HG03280 (cell line): ENCODE measurements around the gene HCFC1.

Experiments used
- ATAC-seq: cut with Tn5 transposase; IDR thresholded peaks from one replicate; pipeline ENCODE4 v1.9.1; 2021; ENCODE audit warnings: mild to moderate bottlenecking, moderate library complexity; ENCODE audit not compliant: unreplicated experiment

The HCFC1 gene

GRCh38 chrX:153971450-153972367, at the start of gene HCFC1:
Gene HCFC1 (minus strand): TSS chrX:153971818. CDS start chrX:153970840, 978 bp downstream.
- peak; percentile 37 for ATAC-seq

DNA sequence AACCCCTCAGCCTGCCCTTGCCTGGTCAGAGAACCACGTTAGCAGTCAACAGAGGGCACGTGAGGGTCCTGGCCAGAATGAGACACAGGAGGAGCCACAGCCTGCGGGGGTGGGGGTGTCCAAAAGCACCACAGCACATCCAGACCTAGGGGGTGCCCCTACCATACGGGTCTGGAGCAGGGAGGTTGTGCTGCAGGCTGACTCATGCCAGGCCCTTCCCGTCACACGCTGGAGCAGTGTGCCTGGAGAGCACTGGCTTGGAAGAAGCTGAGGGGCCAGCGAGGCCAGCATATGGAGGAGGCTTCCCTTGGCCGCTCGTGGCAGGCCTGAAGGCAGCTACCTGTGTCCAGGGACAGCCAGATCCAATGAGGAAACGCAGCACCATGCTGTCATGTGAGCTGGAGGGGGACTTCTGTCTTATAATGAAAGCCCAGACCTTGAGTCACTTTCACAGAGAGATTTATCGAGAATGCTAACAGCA, 49.6 kb upstream of the HCFC1 start:
- ATAC-seq, result no peak

DNA sequence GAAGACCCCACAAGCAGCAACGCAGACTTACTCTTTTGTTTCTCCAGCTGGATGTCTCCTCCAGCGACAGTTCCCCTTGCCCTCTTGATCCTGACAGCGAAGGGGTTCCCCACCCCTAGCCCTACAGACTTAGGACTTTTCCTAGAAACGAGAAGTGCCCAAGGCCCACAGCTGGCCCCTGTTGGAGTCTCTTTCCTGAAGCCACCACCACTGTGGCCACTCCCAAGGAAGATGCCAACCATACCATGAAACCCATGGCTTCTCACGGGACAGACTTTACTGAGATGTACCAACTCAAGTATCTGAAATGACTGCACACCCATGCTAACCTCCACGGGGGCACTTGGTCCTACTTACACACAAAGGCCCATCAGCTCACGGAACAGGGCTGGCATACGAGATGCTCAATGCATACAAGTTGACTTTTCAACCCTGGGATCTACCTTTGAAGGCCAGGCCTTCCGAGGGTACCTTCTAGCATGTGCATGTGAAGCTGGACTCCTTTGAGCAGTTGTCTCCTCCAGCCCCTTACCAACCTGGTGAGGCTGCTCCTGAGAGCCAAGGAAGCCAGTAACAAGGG, 49.0 kb upstream of the HCFC1 start:
- ATAC-seq, result no peak

DNA sequence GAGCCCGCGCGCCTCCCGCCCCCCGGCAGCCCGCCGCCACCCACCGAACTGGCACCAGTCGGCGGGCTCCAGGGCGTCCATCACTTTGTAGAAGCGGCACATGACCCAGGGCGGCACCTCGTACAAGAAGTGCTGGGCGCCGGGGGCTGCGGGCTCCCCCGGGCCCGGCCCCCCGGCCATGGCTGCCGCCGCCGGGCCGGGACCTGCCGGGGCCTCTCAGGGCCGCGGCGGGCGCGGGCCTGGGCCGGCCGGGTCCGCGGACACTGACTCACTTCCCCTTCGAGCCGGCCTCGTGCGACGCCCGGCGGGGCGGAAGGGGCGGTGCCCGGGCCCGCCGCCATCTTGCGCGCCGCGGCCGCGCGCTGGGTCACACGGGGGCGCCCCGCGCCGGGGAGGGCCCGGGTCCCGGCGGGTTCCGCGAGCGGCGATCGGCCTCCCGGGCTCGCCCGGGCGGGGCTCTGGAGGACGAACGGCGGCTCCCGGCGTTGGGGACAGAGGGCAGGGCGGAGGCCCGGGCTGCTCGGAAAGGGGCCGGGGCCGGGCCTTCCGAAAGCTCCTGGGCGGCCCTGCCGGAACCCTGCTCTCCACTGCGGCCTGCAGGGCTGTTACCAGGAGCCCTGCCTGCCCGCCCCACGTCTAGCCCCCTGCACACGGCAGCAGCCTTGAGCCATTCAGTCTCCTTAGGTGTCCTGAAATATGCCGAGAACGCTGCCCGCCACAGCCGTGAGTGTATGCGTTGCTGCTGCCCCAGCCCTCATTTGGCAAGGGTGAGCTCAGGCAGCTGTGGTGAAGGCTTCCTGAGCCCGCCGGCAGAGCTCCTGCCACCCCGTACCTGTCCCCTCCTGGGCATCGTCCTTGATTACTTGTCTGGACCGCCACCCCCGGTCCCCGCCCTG, 48.3 kb upstream of the HCFC1 start, which contains the start of gene IRAK1:
IRAK1 (minus strand) TSS at position 270 of the 896 bp plus-strand sequence; CDS start at position 180, 90 bp downstream.
- peak; percentile 67 for ATAC-seq

- ATAC-seq, result no peak
Observed at GRCh38 chrX:154019061-154019621, 47.5 kb upstream of the HCFC1 start.

GRCh38 chrX:154018518-154019060, 47.0 kb upstream of the HCFC1 start:
- no peak for ATAC-seq

- no peak for ATAC-seq
Observed at GRCh38 chrX:154017766-154018517, 46.3 kb upstream of the HCFC1 start.

- no peak for ATAC-seq
Observed at GRCh38 chrX:154016366-154017076, 44.9 kb upstream of the HCFC1 start.

DNA sequence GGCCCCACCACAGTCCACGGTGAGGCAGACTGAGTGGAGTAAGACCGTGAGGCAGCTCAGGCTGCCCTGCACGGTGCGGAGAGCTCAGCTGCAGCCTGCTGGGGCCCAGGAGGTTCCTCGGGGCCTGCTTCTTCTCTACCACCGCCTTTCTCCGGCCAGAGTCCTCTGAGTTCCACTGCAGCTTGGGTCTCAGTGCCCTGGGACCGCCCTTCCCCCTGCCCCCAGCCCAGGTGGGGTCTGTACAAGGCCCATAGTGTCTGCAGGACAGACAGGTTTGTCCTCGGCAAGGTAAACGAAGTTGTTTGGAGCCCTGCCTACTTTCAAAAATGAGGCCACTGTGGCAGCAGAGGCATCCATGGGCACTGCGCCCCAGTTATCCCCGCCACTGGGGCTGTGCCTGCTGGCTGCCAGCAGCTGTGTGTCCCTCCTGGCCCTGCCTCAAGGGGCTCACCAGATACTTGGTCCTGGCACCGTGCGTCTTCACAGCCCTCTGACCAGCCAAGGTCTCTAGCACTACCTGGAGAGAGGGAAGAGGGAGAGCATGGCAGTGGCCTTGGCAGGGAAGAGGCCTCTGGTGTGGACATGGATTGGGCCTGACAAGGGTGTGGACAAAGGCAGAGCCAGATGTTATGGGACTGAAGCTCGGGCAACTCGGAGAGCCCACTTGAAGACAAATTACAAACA, 44.1 kb upstream of the HCFC1 start:
- no peak for ATAC-seq

DNA sequence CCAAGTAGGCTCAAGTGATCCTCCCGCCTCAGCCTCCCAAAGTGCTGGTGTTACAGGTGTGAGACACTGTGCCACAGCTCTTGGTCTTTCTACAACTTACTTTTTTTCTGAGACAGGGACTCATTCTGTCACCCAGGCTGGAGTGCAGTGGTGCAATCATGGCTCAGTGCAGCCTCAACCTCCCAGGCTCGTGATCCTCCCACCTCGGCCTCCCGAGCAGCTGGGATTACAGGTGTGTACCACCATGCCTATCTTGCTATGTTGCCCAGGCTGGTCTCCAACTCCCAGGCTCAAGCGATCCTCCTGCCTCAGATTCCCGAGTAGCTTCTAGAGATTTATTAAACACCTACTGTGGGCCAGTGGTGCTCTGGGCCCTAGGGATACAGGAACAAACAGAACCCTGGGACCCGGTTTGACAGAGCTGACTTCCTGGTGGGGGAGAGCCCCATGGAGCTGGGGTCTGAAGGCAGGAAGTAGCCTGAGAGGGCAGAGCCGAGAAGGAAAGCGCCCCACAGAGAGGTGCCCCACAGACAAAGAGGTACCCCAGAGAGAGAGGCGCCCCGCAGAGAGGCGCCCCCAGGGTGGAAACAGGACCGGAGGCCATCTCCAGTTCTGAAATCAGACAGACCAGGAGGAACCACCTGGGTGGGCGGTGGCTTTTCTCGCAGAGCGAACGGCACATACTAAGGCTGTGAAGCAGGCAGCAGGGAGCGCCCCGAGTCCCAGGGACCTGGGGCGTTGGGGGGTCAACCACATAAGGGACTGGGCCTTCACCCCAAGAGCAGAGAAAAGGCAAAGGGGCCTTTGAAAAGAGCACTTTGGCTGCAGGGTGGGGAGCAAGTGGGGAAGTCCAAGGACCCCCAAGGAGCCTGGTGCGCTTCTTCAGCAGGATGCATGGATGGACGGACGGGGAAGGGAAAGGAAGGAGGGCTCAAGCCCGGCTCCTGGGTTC, 43.1 kb upstream of the HCFC1 start:
- no peak for ATAC-seq

DNA sequence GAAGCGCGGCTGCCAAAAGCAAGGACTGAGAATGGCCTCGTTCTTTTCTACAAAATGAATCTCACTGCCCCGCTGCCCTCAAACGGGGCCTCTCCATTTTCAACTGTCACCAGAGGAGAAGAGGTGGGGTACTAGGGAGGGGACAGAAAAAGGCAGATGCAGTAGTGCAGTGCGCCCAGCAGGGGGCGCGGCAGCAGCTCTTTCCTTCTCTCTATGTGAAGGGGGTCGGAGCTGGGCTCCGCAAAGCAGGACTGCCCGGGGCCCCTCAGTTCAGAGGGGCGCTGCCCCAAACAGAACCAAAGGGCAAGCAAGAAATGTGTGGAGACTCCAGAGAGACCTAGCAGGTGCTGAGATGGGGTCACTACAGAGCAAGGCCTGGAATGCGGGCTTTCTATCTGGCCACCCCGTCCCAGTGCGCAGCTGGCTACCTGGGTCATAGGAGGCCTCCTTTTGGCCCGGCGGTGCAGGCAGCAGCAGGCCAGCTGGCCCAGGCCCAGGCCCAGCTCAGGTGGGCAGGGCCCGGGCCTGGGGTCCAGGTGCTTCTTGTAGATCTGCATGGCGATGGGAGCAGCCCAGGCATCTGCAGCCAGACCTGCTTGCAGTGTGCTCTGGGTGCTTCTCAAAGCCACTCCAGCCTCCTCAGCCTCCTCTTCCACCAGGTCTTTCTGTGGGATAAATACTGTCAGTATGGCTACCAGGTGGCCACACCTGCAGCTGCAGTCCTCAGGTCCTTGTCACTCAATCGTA, 42.2 kb upstream of the HCFC1 start:
- no peak for ATAC-seq

DNA sequence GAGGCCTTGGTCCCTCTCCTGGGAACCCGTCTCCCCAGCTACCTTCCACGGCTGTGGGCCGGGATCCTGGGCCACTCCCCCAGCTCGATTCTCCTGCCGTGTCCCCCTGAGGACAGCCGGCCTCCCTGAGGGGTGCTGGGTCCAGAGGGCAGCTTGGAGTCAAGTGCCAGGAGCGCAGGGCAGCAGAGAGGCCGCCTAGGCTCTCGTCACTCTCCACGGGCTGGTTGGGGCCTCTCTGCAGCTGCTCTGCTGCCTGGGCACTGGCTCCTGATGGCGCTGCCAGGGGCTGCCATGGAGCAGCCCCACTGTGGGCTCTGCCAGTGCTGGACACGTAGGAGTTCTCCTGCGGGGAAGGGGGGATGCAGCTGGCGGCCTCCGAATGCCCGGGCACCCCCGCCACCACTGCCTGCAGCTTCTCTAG, 41.4 kb upstream of the HCFC1 start:
- ATAC-seq, result no peak

GRCh38 chrX:154012336-154012991, 40.8 kb upstream of the HCFC1 start:
- ATAC-seq, result no peak

- ATAC-seq, result no peak
Observed at GRCh38 chrX:154011376-154012335, 40.0 kb upstream of the HCFC1 start.
